GM23338 (cell line): ENCODE results near the gene KDM4C. TPM values are rescaled to one million over a fixed set of nuclear protein-coding genes. Genes with fewer than 3 reads are reported as not detected.

Experiments
- ATAC-seq: fragments of 200-7000 bp; cut with Tn5 transposase; 3 replicates; pipeline ENCODE4 v1.9.1; 2020
- DNase-seq: peaks from one replicate; pipeline ENCODE4 v3.0.0-alpha.2; 2015; ENCODE audit warnings: low spot score
- H2AFZ ChIP-seq: fragments of 200-600 bp; sonication (generic); 2 replicates; pipeline ENCODE4 v1.8.0; 2016; ENCODE audit warnings: antibody characterized with exemption, mild to moderate bottlenecking, moderate library complexity
- H3F3A ChIP-seq: fragments of 200-600 bp; sonication (generic); replicated peaks from 2 replicates; pipeline ENCODE4 v1.8.0; 2017; ENCODE audit warnings: antibody characterized with exemption, mixed run types, low read depth
- H3K27ac ChIP-seq: fragments of 200-600 bp; sonication (generic); 2 replicates; pipeline ENCODE4 v1.6.1; 2016; ENCODE audit warnings: low read depth
- H3K27me3 ChIP-seq: fragments of 200-600 bp; sonication (generic); 2 replicates; pipeline ENCODE4 v1.8.0; 2016; ENCODE audit warnings: mild to moderate bottlenecking, mixed run types, moderate library complexity; ENCODE audit not compliant: insufficient read depth
- H3K36me3 ChIP-seq: fragments of 200-600 bp; sonication (generic); 2 replicates; pipeline ENCODE4 v1.8.0; 2016; ENCODE audit warnings: mild to moderate bottlenecking; ENCODE audit not compliant: insufficient read depth
- H3K4me1 ChIP-seq: fragments of 200-600 bp; sonication (generic); 2 replicates; pipeline ENCODE4 v1.8.0; 2016; ENCODE audit warnings: mild to moderate bottlenecking, moderate library complexity; ENCODE audit not compliant: insufficient read depth
- H3K4me2 ChIP-seq: fragments of 200-600 bp; sonication (generic); 2 replicates; pipeline ENCODE4 v1.7.1; 2017; ENCODE audit warnings: mixed run types
- H3K4me3 ChIP-seq: fragments of 200-600 bp; sonication (generic); 2 replicates; pipeline ENCODE4 v1.6.1; 2016; ENCODE audit warnings: mixed run types
- H3K79me2 ChIP-seq: fragments of 200-600 bp; sonication (generic); replicated peaks from 2 replicates; pipeline ENCODE4 v1.8.0; 2017; ENCODE audit warnings: mild to moderate bottlenecking; ENCODE audit not compliant: insufficient read depth
- H3K9me2 ChIP-seq: fragments of 200-600 bp; sonication (generic); 2 replicates; pipeline ENCODE4 v1.8.0; 2017; ENCODE audit not compliant: insufficient read depth
- H4K20me1 ChIP-seq: fragments of 200-600 bp; sonication (generic); replicated peaks from 2 replicates; pipeline ENCODE4 v1.8.0; 2017; ENCODE audit warnings: mild to moderate bottlenecking; ENCODE audit not compliant: insufficient read depth
- H3K27ac Mint-ChIP-seq: 2 replicates; pipeline ENCODE4 v1.8.0; 2020; ENCODE audit warnings: inconsistent platforms, mild to moderate bottlenecking, moderate library complexity, mixed read lengths
- H3K27me3 Mint-ChIP-seq: 3 replicates; pipeline ENCODE4 v1.8.0; 2022; ENCODE audit warnings: low read depth, mild to moderate bottlenecking, moderate library complexity, mixed read lengths, inconsistent platforms; ENCODE audit not compliant: insufficient read depth, poor library complexity
- H3K36me3 Mint-ChIP-seq: 3 replicates; pipeline ENCODE4 v1.8.0; 2021; ENCODE audit warnings: low read depth, mild to moderate bottlenecking, inconsistent platforms, moderate library complexity, mixed read lengths
- H3K4me1 Mint-ChIP-seq: 3 replicates; pipeline ENCODE4 v1.8.0; 2020; ENCODE audit warnings: mild to moderate bottlenecking, inconsistent platforms, mixed read lengths
- H3K4me3 Mint-ChIP-seq: 3 replicates; pipeline ENCODE4 v1.8.0; 2021; ENCODE audit warnings: moderate library complexity, mild to moderate bottlenecking, inconsistent platforms, mixed read lengths
- H3K9me3 Mint-ChIP-seq: 3 replicates; pipeline ENCODE4 v1.8.0; 2020; ENCODE audit warnings: moderate library complexity, mild to moderate bottlenecking, inconsistent platforms, mixed read lengths
- CTCF ChIP-seq, 2 experiments: fragments of 200-600 bp in 1 of 2; sonication (generic) in 1 of 2; conservative IDR thresholded peaks; 2 replicates each; pipeline versions ENCODE4 v1.5.1 to v1.6.1; 2016 to 2017; ENCODE audit warnings: antibody characterized with exemption in 2 of 2, low read depth in 2 of 2, mild to moderate bottlenecking in 2 of 2, moderate library complexity in 1 of 2
- EZH2 ChIP-seq: fragments of 200-600 bp; sonication (generic); IDR thresholded peaks from one replicate; pipeline ENCODE4 v1.8.0; 2017; ENCODE audit warnings: antibody characterized with exemption, mild to moderate bottlenecking, low read depth; ENCODE audit not compliant: unreplicated experiment
- NANOG ChIP-seq: IDR thresholded peaks from 2 replicates; pipeline ENCODE4 v1.6.1; 2016; ENCODE audit warnings: antibody characterized with exemption, borderline replicate concordance
- ZNF114 ChIP-seq: fragments of 250-450 bp; sonication (Bioruptor Pico); IDR thresholded peaks from 2 replicates; pipeline ENCODE4 v1.5.0; 2020; ENCODE audit warnings: mild to moderate bottlenecking, moderate library complexity
- ZNF462 ChIP-seq: fragments of 250-450 bp; sonication (Bioruptor Pico); IDR thresholded peaks from 2 replicates; pipeline ENCODE4 v1.5.0; 2020; ENCODE audit warnings: mild to moderate bottlenecking, moderate library complexity
- polyA plus RNA-seq: library from polyadenylated mRNA; unstranded; fragments of >200 nt; fragmentation: Nextera tagmentation; extraction: Ambion mirVana; gene quantifications from 2 replicates; pipeline ENCODE4 v1.2.1, GENCODE V29; 2016
- total RNA-seq: library from RNA; depleted of rRNA; stranded (reverse); fragments of >200 nt; shearing (Covaris generic); gene quantifications from 2 replicates; pipeline ENCODE4 v1.2.3, GENCODE V29; 2014

Gene KDM4C
- total and polyA plus RNA-seq, 2 experiments from 2014 or later: 12.0 to 43.8 TPM

GRCh38 chr9:7094576-7094975 lies 336.8 kb downstream of the KDM4C start (continued):
- TF ChIP-seq ZNF462 (CRISPR knock-in tag): no peak
- no peak for TF ChIP-seq EZH2

GRCh38 chr9:7095058-7095457 lies 337.3 kb downstream of the KDM4C start:
- peaks cover 3% of the 10 kb centered on the region; the same call in 1 of the 3 replicates for H3K4me1 Mint-ChIP-seq
- H3K27ac Mint-ChIP-seq: no peak overlapping the region
- no peaks in the 10 kb centered on the region for H3K9me2 ChIP-seq
- no peak overlapping the region for H2AFZ ChIP-seq
- no peaks in the 10 kb centered on the region for H4K20me1 ChIP-seq
- no peaks in the 10 kb centered on the region for H3K27me3 ChIP-seq
- H3K4me2 ChIP-seq: no peak overlapping the region
- peaks cover 11% of the 10 kb centered on the region; the same call in 2 of the 3 replicates for H3K9me3 Mint-ChIP-seq
- no peak overlapping the region for H3K27ac ChIP-seq
- no peak overlapping the region for H3K4me3 ChIP-seq
- H3K4me1 ChIP-seq: no peaks in the 10 kb centered on the region
- no peak overlapping the region for H3K4me3 Mint-ChIP-seq
- no peak for DNase-seq
- no peaks in the 10 kb centered on the region for H3K79me2 ChIP-seq
- no peak for ATAC-seq
- no peaks in the 10 kb centered on the region for H3K27me3 Mint-ChIP-seq
- no peaks in the 10 kb centered on the region for H3F3A ChIP-seq
- peaks cover 12% of the 10 kb centered on the region for H3K36me3 Mint-ChIP-seq
- H3K36me3 ChIP-seq: no peaks in the 10 kb centered on the region
- TF ChIP-seq EZH2 (no peak), CTCF (conservative IDR thresholded peaks at IDR 0.05; ENCODE audit: low read depth in 2 of 2) (no peak), ZNF462 (CRISPR knock-in tag) (no peak), NANOG (no peak), ZNF114 (no peak)
